ENCODE data around the gene PLCB4.

Gene PLCB4

DNA sequence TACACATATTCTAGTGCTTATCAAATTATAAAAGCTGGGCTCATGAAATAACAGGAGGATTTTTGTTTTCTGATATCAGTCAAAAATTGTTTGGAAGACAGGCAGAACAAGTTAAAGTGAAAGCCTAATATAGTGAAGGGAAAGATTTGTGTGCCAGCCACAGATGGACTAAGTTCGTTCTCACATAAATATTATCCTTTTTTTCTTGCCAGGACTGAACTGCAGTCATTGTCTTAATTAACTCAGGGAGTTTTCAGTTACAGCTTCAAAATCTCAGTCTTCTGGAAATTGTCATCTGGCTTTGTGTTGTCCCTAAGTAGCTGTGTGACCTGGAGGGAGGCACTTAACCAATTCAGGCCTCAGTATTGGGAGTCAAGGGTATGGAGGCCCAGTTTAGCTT lies 40.7 kb downstream of the PLCB4 start:
- no peak for DNase-seq

DNA sequence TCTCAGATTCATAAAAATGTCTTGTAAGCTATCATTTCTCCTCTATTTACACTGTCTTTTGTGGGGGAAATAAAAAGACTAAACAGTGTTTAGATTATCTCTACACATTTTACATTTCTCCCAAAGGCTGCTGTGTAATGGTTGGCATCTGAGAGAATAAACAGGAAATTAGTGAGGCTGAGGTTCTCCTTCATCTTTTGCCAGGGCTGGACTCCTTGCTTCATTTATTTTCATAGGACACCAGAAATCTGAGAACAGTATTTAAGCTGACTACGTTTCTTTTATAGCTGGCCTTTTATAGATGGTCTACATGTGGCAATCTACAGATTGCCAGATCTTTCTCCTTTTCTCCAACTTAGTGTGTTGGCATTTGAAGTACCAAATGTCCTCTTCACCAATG lies 41.5 kb downstream of the PLCB4 start:
- DNase-seq: no peak

DNA sequence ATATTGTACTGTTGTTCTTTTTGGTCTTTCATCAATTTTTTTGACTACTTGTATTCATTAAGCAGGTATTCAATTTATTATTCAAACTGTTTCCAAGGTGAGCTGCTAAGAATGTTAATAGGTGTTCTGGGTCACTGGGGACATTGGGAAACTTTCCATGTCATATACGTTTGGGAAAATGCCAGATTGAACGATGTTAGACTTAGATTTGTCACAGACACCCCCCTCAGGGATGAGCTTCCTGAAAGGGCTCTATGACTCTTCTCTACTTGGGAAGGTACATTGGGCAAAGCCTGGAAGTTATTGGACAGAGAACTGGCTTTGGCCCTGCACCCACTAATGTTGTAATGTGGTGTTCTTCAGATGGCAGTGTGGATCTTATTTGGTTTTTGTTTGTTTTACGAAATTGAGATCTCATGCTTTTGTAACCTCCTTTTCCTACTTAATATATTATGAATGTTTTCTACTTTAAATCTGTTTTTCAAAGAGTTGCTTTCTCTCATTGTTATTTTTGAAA lies 42.1 kb downstream of the PLCB4 start:
- no peak for DNase-seq

DNA sequence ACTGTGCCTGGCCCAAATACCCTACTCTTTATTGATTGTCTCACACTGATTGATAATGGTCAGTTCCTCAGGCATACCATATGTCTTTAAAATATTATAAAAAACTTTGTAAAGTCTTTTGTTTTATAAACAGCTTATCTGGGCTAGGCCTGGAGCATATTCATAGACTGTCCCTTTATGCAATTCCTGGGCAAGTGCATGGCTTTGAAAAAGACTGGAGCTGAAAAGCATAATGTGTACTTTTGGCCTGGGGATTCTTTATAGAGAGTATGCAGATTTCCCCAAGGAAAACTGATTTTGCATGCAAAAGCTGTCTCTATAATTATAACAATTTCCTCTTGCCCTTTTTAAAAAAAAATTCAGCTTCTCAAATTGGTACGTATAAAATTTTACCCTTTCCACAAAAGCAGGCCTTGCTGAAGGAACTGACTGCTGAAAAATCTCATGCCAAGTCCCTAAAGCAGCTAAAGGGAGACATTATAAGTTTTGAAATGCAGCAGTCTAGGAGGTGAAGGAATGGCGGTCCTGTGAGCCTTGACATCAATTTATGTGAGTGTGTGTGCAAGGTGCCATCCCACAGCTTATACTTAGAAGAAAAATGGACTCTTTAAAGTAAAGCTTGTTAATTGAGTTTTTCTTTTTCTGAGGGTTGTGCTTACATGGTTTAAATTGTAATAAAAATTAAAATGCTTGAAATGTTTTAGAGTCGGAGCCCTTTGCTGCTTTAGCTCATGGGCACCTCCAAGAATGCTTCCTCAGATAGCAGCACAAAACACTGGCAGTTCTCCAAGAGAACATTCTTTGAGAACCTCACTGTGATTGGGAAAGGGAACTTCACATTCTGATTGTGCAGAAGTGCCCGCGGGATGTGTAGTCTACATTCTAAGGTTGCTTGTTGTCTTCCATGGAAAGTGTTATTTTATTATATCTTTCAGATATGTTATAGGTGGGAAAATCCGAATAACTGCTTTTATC lies 43.9 kb downstream of the PLCB4 start:
- no peak for DNase-seq

DNA sequence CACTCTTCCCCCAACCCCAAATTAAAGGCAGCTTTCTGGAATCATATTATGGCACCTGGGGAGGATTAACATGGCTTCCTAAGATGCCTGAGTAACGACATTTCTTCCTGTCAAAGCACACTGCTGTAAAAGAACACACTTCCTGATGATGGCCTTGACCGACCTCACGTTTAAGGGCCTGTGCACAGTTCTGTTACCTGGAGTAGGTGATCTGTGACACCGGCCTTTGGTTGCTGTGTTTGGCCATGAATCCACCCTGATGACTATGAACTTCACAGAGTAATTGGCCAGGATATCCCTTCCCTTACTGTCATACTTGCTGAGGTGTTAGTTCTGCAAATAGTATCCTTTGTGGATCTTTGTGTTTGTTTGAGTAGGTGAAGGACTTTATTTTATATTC lies 45.8 kb downstream of the PLCB4 start:
- DNase-seq: no peak

DNA sequence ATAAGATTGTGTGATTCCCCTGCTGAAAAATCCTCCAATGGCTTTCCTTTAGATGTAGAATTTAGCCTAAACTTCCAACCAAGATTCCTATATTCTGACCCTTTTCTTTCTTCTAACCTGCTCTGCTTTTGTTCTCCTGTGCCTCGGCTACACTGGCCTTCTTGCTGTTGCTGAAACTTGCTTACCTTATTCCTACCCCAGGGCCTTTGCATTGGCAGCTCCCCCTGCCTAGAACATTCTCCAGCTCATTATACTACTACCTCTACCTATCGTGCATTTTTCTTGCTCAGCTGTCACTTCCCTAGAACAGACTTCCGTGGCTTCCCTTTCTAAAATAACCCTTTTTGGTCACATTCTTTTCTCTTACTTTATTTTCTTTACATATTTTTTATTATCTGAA lies 48.7 kb downstream of the PLCB4 start:
- no peak for DNase-seq

DNA sequence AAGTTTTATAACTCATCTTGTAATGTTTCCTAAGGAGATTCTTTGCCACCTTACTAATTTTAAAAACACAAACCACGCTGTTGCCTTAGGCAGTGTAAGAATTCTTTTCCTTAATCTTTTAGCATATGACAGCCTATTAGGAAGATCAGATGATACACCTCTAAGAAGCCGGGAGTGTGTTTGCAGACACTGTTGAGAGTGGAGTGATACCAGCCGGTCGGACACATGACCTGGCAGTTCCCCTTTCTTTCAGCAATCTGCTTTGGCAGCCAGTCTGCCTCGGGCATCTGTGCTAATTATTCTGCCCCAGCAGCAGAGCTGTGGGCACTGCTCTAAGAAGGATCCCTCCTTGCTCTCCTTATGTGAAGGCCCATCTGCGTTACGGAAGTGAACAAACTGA lies 50.9 kb downstream of the PLCB4 start:
- peak; percentile 32 for DNase-seq

DNA sequence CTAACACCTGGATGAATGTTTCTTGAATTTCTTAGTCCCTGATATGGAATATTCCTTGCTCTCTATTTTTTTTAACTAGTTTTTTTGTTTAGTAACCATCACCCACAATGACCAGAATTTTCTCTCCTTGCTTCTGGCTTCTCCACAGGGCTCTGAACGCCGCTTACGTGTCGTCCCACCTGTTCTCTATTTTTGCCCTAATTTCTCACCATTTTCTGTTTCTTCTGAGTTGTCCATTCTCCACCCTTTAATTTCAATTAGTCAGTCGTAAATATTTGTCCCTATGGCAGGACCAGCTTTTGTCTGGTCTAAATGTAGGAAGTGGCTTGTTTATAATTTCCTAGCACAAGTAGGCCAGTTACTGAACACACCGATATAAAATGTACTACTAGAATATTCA lies 52.3 kb downstream of the PLCB4 start:
- no peak for DNase-seq

DNA sequence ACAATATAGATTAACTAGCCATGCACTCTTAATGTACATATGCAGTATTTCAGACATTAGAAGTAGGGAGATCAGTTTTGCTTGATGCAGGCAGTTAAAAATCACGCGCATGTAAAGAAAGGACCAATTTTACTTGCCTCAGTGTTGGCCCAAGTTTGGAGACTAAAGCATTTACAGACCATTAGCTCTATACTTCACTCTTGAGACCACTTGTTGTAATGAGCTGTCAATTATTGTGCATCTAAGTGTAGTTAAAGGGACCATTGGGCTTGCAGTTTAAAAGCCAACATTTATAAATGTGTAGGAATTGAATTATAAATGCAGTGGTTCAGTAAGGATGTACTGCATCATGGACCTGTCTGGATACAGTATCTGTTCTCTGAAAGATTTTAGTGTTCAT lies 53.7 kb downstream of the PLCB4 start:
- no peak for DNase-seq

DNA sequence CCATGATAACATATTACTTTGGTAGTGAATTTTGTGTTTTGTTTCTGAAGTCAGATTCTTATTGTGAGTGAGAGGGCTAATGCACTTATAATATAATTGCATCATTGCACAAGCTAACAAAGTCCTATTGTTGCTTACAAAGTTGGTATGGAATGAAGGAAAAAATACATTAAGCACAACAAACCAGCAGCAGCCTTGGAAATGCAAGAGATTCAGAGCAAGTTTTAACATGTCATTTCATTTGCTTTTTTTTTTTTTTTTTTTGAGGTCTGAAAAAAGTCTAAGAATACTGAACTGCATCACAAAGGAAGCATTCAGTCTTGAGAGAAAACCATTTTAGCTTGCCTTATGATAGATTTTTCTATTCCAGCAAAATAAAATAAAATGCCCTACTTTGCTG lies 57.6 kb downstream of the PLCB4 start:
- no peak for DNase-seq

DNA sequence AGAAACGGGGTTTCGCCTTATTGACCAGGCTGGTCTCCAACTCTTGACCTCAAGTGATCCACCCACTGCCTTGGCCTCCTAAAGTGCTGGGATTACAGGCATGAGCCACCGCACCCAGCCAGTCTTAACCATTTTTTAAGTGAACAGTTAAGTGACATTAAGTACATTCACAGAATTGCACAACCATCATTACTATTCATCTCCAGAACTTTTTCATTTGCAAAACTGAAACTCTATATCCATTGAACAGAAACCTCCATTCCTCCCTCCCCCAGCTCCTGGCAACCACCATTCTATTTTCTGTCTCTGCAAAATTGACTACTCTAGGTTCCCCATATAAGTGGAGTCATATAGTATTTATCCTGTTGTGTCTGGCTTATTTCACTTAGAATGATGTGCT lies 59.7 kb downstream of the PLCB4 start:
- DNase-seq: no peak

DNA sequence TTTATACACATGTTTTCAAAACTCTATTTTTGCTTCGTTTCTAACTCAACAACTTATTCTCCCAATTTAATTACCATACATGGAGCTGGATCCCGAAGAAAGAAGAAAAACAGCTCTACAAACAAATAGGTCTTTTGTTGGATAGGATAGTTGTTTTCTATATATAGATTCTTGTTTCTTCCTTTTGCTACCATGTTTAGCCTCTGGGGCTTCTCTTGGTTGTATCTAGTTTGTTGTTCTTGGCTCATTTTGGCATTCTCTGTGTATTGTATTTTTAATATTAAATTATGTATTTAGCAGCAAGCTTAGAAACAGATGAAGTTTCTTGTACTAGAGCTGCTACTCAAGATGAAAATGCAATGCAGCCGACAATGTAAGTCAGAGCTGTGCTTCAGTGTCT lies 60.9 kb downstream of the PLCB4 start:
- no peak for DNase-seq

DNA sequence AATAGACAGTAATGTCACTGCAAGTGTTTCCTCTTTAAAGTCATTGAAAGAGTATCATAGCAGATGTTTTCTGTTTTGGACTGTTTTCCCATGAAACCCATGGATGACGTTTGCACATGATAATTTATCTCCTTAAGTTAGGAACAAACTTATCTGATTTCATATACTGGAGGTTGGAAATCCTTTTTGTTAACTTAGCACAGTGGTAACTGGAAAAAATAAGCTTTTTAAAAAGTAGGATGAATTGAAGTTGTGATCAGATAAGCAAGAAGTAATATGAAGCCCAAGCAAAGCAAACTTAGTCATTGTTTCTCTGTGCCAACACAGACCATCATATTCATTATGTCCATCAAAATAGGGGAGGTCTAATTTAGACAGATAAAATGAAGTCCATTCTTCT lies 61.6 kb downstream of the PLCB4 start:
- DNase-seq: no peak

DNA sequence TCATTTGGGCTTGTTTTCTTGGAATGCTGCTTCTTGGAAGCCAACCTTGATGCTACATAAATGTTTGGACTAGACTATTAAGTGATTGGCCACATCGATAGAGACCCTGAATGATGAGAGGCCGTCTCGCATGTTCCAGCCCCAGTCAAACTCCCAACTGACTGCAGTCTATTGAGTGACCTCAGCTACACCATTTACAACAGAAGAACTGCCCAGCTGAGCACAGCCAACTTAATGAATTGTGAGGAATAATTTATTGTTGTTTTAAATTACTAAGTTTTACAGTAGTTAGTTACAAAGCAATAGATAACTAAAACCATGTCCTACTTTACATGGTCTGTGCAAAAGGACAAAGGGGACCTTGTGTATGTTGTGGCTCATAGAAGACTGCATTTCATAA lies 63.0 kb downstream of the PLCB4 start:
- no peak for DNase-seq

DNA sequence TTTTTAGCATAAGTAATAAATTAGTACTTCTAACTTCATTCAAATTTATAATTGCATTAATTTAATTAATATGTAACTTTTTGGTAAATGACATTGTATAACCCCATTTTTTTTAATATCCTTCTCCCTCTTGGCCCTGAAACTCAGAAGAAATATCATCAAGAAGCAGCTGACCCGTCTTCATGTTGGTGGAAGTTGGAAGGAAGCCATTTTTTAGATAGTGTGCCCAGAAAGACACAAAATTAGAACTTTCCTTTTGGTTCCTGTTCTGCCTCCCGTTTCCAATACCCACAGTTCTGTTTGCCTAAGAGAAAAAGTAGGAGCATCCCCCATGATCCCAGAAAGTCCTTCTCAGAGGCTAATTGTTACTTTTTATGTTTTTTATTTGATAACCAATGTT lies 65.5 kb downstream of the PLCB4 start:
- DNase-seq: no peak

DNA sequence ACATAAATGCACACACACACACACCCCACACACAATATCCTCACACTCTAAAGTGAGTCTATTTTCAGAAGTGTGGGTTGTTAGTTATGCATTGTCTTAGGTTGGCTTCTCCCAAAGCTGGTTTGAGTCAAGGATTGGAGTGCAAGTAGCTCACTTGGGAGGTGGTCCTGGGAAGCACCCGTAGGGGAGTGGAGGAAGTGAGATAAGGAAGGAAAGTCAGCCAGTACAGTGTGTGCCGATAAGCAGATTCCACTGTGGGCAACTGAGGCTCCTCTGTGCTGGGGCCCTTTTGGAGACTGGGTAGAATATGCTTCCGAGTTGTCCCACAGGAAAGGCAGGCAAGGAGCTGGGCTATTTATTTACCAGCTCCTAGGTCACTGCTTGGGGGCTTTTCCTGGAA lies 67.2 kb downstream of the PLCB4 start:
- no peak for DNase-seq

DNA sequence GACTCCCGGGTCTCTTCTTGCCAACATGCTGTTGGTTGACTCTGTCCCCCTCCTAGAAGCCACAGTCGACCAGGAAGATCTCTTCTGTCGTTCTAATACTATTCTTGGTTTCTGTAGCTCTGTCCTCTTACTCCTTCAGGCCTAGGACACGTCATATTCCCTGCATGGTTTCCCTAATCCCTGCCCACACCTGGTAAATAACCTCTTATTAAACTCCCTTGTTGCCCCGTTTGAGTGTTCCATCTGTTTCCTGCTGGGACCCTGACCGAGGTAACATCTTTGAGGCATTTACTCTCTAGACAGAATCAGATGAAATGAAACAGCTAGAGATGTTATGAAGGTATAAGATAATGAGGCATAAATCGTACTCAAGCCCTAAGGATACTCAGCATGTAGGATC lies 68.1 kb downstream of the PLCB4 start:
- no peak for DNase-seq

DNA sequence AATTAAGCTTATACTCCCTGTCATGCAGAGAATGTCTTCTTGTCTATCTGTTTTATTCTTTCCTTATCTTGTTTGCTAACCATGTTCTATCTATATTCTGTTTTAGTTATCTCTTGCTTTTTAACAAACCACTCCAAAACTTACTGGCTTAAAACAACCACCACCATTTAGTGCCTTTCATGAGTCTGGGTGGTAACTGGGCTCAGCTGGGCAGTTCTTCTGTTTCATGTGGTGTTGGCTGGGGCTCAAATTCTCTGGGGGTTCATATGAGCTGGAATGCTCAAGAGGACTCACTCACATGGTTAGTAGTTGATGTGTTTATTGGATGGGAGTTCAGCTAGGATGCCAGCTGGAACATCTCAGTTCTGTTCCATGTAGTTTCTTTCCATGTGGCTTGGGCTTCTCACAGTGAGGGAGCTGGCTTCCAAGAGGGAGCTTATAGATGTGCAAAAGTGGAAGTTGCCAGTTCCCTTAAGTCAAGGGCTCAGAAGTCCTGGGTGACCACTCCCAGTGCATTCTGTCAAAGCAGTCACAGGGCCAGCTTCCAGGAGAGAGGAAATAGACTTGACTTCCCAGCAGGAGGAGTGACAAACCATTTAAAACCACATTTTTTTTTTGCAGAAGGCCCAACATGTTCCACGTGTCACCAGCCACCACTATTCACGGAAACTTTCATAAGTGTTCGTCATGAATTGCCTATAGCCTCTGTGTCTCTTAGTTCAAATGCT lies 70.4 kb downstream of the PLCB4 start:
- DNase-seq: no peak

DNA sequence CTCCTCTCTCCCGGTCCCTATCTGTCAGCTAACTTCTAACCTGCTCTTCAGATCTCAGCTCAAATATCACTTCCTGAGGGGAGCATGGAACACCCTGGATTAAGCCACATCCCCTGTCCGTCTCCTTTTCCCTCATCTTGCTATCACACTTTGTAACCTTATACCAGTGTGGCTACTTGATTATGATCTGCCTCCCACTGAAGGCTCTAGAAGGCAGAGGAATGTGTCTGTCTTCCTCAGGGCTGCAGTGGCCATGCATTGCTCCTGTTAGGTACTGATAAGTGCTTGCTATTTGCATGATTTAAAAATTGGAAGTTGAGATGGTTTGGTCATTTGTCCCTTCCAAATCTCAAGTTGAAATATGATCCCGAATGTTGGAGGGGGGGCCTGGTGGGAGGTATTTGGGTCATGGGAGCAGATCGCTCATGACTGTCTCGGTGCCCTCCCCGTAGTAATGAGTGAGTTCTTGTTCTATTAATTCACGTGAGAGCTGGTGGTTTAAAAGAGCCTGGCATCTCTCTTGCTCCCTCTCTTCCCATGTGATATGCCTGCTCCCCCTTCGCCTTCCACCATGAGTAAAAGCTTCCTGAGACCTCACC lies 71.4 kb downstream of the PLCB4 start:
- no peak for DNase-seq

DNA sequence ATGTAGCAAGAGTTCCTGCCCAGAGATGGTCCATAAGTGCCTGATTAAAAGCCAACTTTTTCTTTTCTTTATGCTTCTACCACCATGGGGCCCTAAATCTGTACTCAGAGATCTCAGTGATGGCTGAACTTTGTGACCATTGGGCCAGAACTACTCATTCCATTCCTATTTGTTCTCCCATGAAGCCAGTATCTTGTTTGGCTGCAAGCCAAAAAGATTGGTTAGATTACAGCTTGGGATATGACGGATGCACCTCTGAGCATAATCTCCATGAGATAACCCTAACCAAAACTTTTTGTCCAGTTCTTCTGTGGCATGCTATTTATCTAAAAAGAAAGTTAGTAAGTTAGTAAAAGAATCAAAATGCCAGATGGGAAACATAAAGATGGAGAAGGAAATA lies 72.2 kb downstream of the PLCB4 start:
- no peak for DNase-seq

DNA sequence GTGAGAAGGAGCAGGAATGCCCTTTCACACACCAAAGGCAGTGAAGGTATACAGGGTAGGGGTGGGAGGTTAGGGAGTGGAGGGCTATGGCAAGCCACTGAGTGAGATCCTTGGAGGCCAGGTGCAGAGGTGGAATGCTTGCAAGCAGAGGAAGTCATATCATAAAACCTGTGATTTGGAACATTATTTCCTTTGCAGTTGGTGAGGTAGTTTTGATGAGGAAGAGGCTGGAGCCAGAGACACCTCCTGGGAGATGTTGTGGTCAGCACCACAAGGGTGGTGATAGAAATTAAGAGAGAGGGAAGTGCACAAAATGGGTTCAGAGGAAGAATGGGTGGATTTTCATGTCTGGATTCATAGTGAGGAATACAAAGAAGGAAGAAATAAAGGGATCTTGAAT lies 73.0 kb downstream of the PLCB4 start:
- DNase-seq: no peak

DNA sequence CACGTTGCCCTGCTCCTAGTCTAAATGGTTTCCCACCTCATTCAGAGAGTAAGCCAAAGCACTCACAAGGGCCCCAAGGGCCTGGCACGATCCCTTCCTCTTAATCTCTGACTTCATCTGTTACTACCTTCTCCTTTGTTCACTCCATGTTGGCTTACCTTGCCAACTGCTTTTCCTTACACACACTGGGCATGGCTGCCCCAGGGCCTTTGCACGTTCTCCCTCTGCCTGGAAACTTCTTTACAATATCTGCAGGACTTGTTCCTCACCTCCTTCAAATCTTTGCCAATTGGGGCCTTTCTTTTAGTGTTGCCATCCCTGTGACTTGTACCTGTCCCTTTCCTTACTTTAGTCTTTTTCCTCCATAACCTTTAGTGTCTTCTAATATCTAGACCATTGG lies 73.9 kb downstream of the PLCB4 start:
- no peak for DNase-seq

DNA sequence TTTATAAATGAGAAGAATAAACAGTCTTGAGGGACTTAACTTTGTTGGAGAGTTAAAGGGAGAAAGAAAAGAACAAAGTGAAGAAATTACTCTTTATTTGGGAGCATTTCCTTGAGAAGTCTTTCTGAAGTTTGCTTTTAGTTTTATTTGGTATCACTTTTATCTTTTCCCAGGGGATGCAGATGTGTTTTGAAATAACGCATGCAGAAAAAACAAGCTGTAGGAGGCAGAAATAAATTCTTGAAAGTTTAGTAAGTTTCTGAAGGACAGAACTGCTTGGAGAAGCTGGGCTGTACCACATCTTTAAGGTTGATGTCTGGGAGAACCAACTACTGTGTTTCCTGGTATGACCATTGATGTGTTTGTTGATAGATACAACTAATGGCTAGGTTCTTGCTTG lies 75.0 kb downstream of the PLCB4 start:
- no peak for DNase-seq

DNA sequence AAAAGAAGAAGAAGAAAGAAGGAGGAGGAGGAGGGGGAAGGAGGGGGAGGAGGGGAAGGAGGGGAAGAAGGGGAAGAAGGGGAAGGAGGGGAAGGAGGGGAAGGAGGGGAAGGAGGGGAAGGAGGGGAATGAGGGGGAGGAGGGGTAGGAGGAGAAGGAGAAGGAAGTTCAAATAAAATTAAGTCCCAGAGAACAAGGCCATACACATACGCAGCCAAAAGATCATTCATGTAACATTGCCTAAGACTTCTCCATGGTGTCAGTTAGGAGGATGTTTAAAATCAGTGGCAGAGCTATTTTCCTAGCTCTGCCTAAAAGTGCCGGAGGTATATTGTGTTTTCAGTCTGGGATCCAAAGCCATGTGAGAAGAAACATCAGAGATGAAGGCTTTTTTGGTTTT lies 75.8 kb downstream of the PLCB4 start:
- DNase-seq: no peak
